Smooth muscle cell (in vitro differentiated cells): ENCODE measurements around the gene B3GALT6. TPM values are rescaled to one million over a fixed set of nuclear protein-coding genes. Genes with fewer than 3 reads are reported as not detected.

ENCODE experiments used
- DNase-seq: peaks from one replicate; lab custom pipeline; 2025; ENCODE audit not compliant: unreplicated experiment; lab: John Stamatoyannopoulos, UW
- H2AFZ ChIP-seq: fragments of 200-600 bp; sonication (generic); 2 replicates; pipeline ENCODE4 v1.6.0; 2016; ENCODE audit warnings: antibody characterized with exemption, low read depth, mild to moderate bottlenecking
- H3F3A ChIP-seq: fragments of 200-600 bp; sonication (generic); 2 replicates; pipeline ENCODE4 v1.6.0; 2017; ENCODE audit warnings: antibody characterized with exemption, low read depth
- H3K27ac ChIP-seq: fragments of 200-600 bp; sonication (generic); 2 replicates; pipeline ENCODE4 v1.5.1; 2016; ENCODE audit warnings: low read depth, mild to moderate bottlenecking
- H3K27me3 ChIP-seq: fragments of 200-600 bp; sonication (generic); 2 replicates; pipeline ENCODE4 v1.6.1; 2016; ENCODE audit warnings: low read depth, mild to moderate bottlenecking
- H3K36me3 ChIP-seq: fragments of 200-600 bp; sonication (generic); 2 replicates; pipeline ENCODE4 v1.5.1; 2016; ENCODE audit warnings: low read depth
- H3K4me1 ChIP-seq: fragments of 200-600 bp; sonication (generic); 2 replicates; pipeline ENCODE4 v1.5.1; 2016; ENCODE audit warnings: low read depth
- H3K4me2 ChIP-seq: fragments of 200-600 bp; sonication (generic); 2 replicates; pipeline ENCODE4 v1.6.0; 2016; ENCODE audit warnings: mild to moderate bottlenecking
- H3K4me3 ChIP-seq: fragments of 200-600 bp; sonication (generic); 2 replicates; pipeline ENCODE4 v1.5.1; 2016; ENCODE audit warnings: mild to moderate bottlenecking
- H3K79me2 ChIP-seq: fragments of 200-600 bp; sonication (generic); 2 replicates; pipeline ENCODE4 v1.6.0; 2016; ENCODE audit warnings: low read depth, mild to moderate bottlenecking
- H3K9ac ChIP-seq: fragments of 200-600 bp; sonication (generic); 2 replicates; pipeline ENCODE4 v1.6.0; 2016; ENCODE audit warnings: low read depth
- H3K9me3 ChIP-seq: fragments of 200-600 bp; sonication (generic); replicated peaks from 2 replicates; pipeline ENCODE4 v1.5.1; 2016; ENCODE audit warnings: low read depth
- H4K20me1 ChIP-seq: fragments of 200-600 bp; sonication (generic); 2 replicates; pipeline ENCODE4 v1.6.0; 2016; ENCODE audit warnings: low read depth
- WGBS: methylation state at CpG from one replicate; pipeline ENCODE4 v1.1.7; 2016; ENCODE audit warnings: low lambda C conversion rate; 5-methylcytosine and 5-hydroxymethylcytosine counted together
- polyA plus RNA-seq: library from polyadenylated mRNA; unstranded; fragments of >200 nt; fragmentation: Nextera tagmentation; extraction: Ambion mirVana; gene quantifications from 2 replicates; pipeline ENCODE4 v1.2.1, GENCODE V29; 2016
- total RNA-seq: library from RNA; depleted of rRNA; stranded (reverse); fragments of >200 nt; gene quantifications from 2 replicates; pipeline ENCODE4 v1.2.3, GENCODE V29; 2014
- TF ChIP-seq, protein P1 (sequence below): fragments of 200-600 bp; sonication (generic); IDR thresholded peaks from 2 replicates; pipeline ENCODE4 v1.5.1; 2017; ENCODE audit warnings: borderline replicate concordance, mild to moderate bottlenecking, antibody characterized with exemption; ENCODE audit not compliant: insufficient read depth, poor library complexity, severe bottlenecking

Gene B3GALT6
- total and polyA plus RNA-seq, 2 experiments from 2014 or later, result 15.0 to 33.2 TPM

DNA sequence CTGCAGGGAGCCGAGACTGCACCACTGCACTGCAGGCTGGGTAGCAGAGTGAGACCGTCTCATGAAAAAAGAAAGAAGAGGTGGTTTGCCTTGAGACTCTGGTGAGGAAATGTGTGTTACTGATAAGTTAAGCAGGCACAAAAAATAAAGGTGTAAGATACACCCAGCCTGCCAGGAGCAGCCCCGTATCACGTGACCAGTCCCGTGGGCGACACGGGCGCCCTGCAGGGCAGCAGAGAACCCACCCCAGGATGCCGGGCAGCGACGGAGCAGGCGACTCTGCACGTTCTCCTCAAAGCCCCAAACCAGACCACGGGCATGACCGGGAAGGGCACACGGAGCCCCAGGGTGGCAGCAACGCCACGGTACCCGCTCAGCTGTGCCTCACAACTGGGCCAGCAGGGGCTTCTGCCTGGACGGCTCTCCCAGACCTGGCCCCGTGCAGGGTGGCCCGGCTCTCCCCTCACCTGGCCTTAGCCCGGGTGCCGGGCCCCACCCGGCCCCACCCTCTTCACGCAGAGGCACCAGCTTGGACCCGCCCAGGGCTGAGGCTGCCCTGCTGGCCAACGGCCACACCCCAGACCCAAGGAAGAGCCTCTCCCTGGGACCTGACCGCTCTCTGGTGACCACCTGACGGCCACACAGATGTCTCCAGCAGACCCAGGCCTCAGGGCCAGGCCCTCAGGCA, 10.0 kb upstream of the B3GALT6 start:
- H3F3A ChIP-seq, result no peaks in the 10 kb centered on the region
- no peaks in the 10 kb centered on the region for H3K36me3 ChIP-seq
- H3K27me3 ChIP-seq, result no peaks in the 10 kb centered on the region
- H3K27ac ChIP-seq, result no peak overlapping the region
- TF ChIP-seq, protein P1, sequence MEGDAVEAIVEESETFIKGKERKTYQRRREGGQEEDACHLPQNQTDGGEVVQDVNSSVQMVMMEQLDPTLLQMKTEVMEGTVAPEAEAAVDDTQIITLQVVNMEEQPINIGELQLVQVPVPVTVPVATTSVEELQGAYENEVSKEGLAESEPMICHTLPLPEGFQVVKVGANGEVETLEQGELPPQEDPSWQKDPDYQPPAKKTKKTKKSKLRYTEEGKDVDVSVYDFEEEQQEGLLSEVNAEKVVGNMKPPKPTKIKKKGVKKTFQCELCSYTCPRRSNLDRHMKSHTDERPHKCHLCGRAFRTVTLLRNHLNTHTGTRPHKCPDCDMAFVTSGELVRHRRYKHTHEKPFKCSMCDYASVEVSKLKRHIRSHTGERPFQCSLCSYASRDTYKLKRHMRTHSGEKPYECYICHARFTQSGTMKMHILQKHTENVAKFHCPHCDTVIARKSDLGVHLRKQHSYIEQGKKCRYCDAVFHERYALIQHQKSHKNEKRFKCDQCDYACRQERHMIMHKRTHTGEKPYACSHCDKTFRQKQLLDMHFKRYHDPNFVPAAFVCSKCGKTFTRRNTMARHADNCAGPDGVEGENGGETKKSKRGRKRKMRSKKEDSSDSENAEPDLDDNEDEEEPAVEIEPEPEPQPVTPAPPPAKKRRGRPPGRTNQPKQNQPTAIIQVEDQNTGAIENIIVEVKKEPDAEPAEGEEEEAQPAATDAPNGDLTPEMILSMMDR, result no peak
- H3K4me3 ChIP-seq, result no peak overlapping the region
- no peaks in the 10 kb centered on the region for H3K4me1 ChIP-seq
- no peaks in the 10 kb centered on the region for H3K9me3 ChIP-seq
- H2AFZ ChIP-seq, result no peak overlapping the region
- peaks cover 54% of the 10 kb centered on the region for H4K20me1 ChIP-seq
- 97% methylated on average over 27 of the region's 30 CpGs for WGBS
- no peak for DNase-seq
- H3K79me2 ChIP-seq, result peaks cover 26% of the 10 kb centered on the region
- no peak overlapping the region for H3K9ac ChIP-seq
- H3K4me2 ChIP-seq, result no peak overlapping the region

GRCh38 chr1:1222575-1223225, 9.3 kb upstream of the B3GALT6 start:
- H3K4me1 ChIP-seq, result no peaks in the 10 kb centered on the region
- no peaks in the 10 kb centered on the region for H3K9me3 ChIP-seq
- WGBS, result 98% methylated on average over 44 of the region's 44 CpGs
- no peak overlapping the region for H2AFZ ChIP-seq
- H3K36me3 ChIP-seq, result no peaks in the 10 kb centered on the region
- DNase-seq, result no peak
- TF ChIP-seq, protein P1, result no peak
- H3K27ac ChIP-seq, result no peak overlapping the region
- no peak overlapping the region for H3K4me2 ChIP-seq
- H3K27me3 ChIP-seq, result no peaks in the 10 kb centered on the region
- H4K20me1 ChIP-seq, result peaks cover 58% of the 10 kb centered on the region
- H3K9ac ChIP-seq, result no peak overlapping the region
- no peak overlapping the region for H3K4me3 ChIP-seq
- H3K79me2 ChIP-seq, result peaks cover 33% of the 10 kb centered on the region
- H3F3A ChIP-seq, result no peaks in the 10 kb centered on the region

- Histone ChIP-seq H3K79me2 (peaks cover 39% of the 10 kb centered on the region), H4K20me1 (peaks cover 59% of the 10 kb centered on the region)
These were observed 8.7 kb upstream of the B3GALT6 start for GRCh38 chr1:1223321-1223720.

More at GRCh38 chr1:1223321-1223720, 8.7 kb upstream of the B3GALT6 start:
- Histone ChIP-seq H3K4me2 (no peak overlapping the region), H3K4me1 (no peaks in the 10 kb centered on the region), H3K4me3 (no peak overlapping the region), H3K27me3 (no peaks in the 10 kb centered on the region), H3K9me3 (no peaks in the 10 kb centered on the region), H3K9ac (no peak overlapping the region), H3F3A (no peaks in the 10 kb centered on the region), H2AFZ (no peak overlapping the region), H3K27ac (no peak overlapping the region), H3K36me3 (no peaks in the 10 kb centered on the region)
- no peak for DNase-seq
- 97% methylated on average over 15 of the region's 15 CpGs for WGBS
- TF ChIP-seq, protein P1, result no peak
